NCI-H226 (cell line): ENCODE measurements around the gene SLC39A3.

Experiments
- DNase-seq: peaks from one replicate; pipeline ENCODE4 v3.0.0-alpha.2; 2015

The SLC39A3 gene

GRCh38 chr19:2744113-2744512, 4.3 kb upstream of the SLC39A3 start:
- no peak for DNase-seq

GRCh38 chr19:2743099-2743498, 3.3 kb upstream of the SLC39A3 start:
- DNase-seq = no peak

- DNase-seq = no peak
Measured at GRCh38 chr19:2740314-2740656, 468 bp upstream of the SLC39A3 start.

GRCh38 chr19:2736550-2737190, 3.1 kb downstream of the SLC39A3 start:
- no peak for DNase-seq

GRCh38 chr19:2735374-2735773, 4.4 kb downstream of the SLC39A3 start:
- no peak for DNase-seq

GRCh38 chr19:2734589-2735288, 5.1 kb downstream of the SLC39A3 start:
- no peak for DNase-seq

- no peak for DNase-seq
Measured at GRCh38 chr19:2733930-2734588, 5.8 kb downstream of the SLC39A3 start.

- no peak for DNase-seq
Measured at GRCh38 chr19:2732883-2733282, 6.9 kb downstream of the SLC39A3 start.

GRCh38 chr19:2732157-2732725, 7.6 kb downstream of the SLC39A3 start:
- no peak for DNase-seq

GRCh38 chr19:2731181-2731995, 8.4 kb downstream of the SLC39A3 start:
- no peak for DNase-seq

- DNase-seq = no peak
Measured at GRCh38 chr19:2729943-2730818, 9.6 kb downstream of the SLC39A3 start.

GRCh38 chr19:2728783-2729387, 10.9 kb downstream of the SLC39A3 start:
- DNase-seq = no peak

- no peak for DNase-seq
Measured at GRCh38 chr19:2727640-2727944, 12.2 kb downstream of the SLC39A3 start.

- DNase-seq = no peak
Measured at GRCh38 chr19:2726904-2727639, 12.7 kb downstream of the SLC39A3 start.

GRCh38 chr19:2726160-2726855, 13.5 kb downstream of the SLC39A3 start:
- no peak for DNase-seq

- DNase-seq = no peak
Measured at GRCh38 chr19:2724148-2724557, 15.7 kb downstream of the SLC39A3 start.

GRCh38 chr19:2723747-2724146, 16.1 kb downstream of the SLC39A3 start:
- no peak for DNase-seq

GRCh38 chr19:2723345-2723715, 16.5 kb downstream of the SLC39A3 start:
- no peak for DNase-seq

GRCh38 chr19:2722541-2723344, 17.1 kb downstream of the SLC39A3 start:
- peak; percentile 93 for DNase-seq
